ENCODE data around the gene AEN. TPM values are rescaled to one million over a fixed set of nuclear protein-coding genes. Genes with fewer than 3 reads are reported as not detected.
A peak's percentile ranks its signal among the peaks of the same experiment; 100 is the strongest.

AEN gene
- total and polyA plus RNA-seq, 3 experiments from 2014 or later, result 22.8 to 109 (median 109) TPM

- H3K9me3 Mint-ChIP-seq, result no peaks in the 10 kb centered on the region
- ChIA-PET POLR2A (interaction anchor here (0.6 to 2.1 kb wide), 2 partner anchors 11 to 23 kb away, joined by 3 to 5 read pairs; partner anchors contain the start of gene ISG20), CTCF (interaction anchor here (0.7 to 2.6 kb wide), 7 partner anchors 9 to 25 kb away, joined by 3 to 24 read pairs (median 3); partner anchors contain the start of gene ISG20)
- no peaks in the 10 kb centered on the region for H3K27me3 ChIP-seq (ENCODE audit: insufficient read depth, low read length, poor library complexity, severe bottlenecking)
- peak overlapping the region; percentile 89 to 99 (median 96) for H3K27ac Mint-ChIP-seq
- peaks cover 20% of the 10 kb centered on the region for H3K36me3 ChIP-seq (ENCODE audit: insufficient read depth, low read length)
- H3K4me3 Mint-ChIP-seq, result peak overlapping the region; percentile 9 to 83 (median 73)
- H3K4me1 ChIP-seq (ENCODE audit: insufficient read depth, low read length), result peaks cover 87% of the 10 kb centered on the region
- no peaks in the 10 kb centered on the region for H3K9me3 ChIP-seq (ENCODE audit: low read length)
- H3K4me3 ChIP-seq (ENCODE audit: low read length), result peak overlapping the region; percentile 15
- H3K4me1 Mint-ChIP-seq, result peaks cover 75 to 93% (median 85%) of the 10 kb centered on the region in 3 donors
- no peak for DNase-seq
- H3K27me3 Mint-ChIP-seq, result no peaks in the 10 kb centered on the region
- H3K27ac ChIP-seq (ENCODE audit: low read depth, low read length), result peak overlapping the region; percentile 20
- peaks cover 8 to 82% (median 23%) of the 10 kb centered on the region in 3 donors for H3K36me3 Mint-ChIP-seq
Measured at GRCh38 chr15:88649753-88650551, 28.8 kb downstream of the AEN start.

DNA sequence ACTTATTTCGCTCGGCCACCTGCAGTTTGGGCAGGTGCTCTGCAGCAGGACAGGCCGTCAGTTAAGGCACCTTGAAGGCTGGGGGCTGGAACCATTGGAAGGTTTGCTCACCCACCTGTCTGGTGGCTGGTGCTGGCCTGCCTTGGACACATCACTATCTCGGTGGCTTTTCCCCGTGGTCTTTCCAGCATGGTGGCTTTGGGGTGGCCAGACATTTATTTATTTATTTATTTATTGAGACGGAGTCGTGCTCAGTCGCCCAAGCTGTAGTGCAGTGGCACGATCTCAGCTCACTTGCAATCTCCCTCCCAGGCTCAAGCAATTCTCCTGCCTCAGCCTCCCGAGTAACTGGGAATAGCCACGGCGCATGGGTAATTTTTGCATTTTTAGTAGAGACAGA lies 29.4 kb downstream of the AEN start:
- H3K27me3 ChIP-seq (ENCODE audit: insufficient read depth, low read length, poor library complexity, severe bottlenecking), result no peaks in the 10 kb centered on the region
- H3K4me1 ChIP-seq (ENCODE audit: insufficient read depth, low read length), result peaks cover 87% of the 10 kb centered on the region
- Mint-ChIP-seq H3K4me1 (peaks cover 75 to 93% (median 85%) of the 10 kb centered on the region in 3 donors), H3K9me3 (no peaks in the 10 kb centered on the region), H3K4me3 (peak overlapping the region in 1 of 7 donors; percentile 83), H3K36me3 (peaks cover 5 to 82% (median 20%) of the 10 kb centered on the region in 3 donors), H3K27me3 (no peaks in the 10 kb centered on the region), H3K27ac (peak overlapping the region; percentile 33 to 99 (median 90))
- peaks cover 14% of the 10 kb centered on the region for H3K36me3 ChIP-seq (ENCODE audit: insufficient read depth, low read length)
- POLR2A ChIA-PET, result interaction anchor here (2.1 kb wide), 1 partner anchor 12 kb away, joined by 5 read pairs; the partner anchor contains the start of gene ISG20
- CTCF ChIA-PET, result interaction anchor here (1.0 to 2.6 kb wide), 4 partner anchors 12 to 25 kb away, joined by 3 to 24 read pairs (median 12); partner anchors contain the start of gene ISG20
- no peaks in the 10 kb centered on the region for H3K9me3 ChIP-seq (ENCODE audit: low read length)
- H3K4me3 ChIP-seq (ENCODE audit: low read length), result no peak overlapping the region
- H3K27ac ChIP-seq (ENCODE audit: low read depth, low read length), result no peak overlapping the region
- no peak for DNase-seq

DNA sequence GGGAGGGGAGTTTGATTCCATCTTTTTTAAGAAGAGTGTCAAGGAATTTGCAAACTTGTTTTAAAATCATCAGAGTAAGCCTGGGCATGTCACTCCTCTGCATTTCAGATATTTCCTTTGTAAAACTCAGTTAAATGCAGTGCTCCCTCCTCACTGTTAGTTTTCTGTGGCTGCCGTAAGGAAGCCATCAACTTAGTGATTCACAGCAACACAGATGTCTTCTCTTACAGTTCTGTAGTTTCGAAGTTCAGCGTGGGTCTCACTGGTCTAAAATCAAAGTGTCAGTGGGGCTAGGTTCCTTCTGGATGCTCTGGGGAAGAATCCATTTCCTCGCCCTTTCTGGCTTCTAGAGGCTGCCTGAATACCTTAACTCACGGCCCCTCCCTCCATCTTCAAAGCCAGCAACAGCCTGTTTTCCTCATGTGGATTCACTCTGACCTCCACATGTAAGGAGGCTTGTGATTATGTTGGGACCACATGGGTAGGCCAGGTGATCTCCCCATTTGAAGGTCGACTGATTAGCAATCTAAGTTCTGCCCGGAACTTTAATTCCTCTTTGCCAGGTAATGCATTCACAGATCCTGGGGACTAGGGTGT lies 30.1 kb downstream of the AEN start:
- Histone ChIP-seq H3K4me3 (ENCODE audit: low read length) (no peak overlapping the region), H3K9me3 (ENCODE audit: low read length) (no peaks in the 10 kb centered on the region), H3K4me1 (ENCODE audit: insufficient read depth, low read length) (peaks cover 89% of the 10 kb centered on the region), H3K27me3 (ENCODE audit: insufficient read depth, low read length, poor library complexity, severe bottlenecking) (no peaks in the 10 kb centered on the region), H3K36me3 (ENCODE audit: insufficient read depth, low read length) (peaks cover 7% of the 10 kb centered on the region), H3K27ac (ENCODE audit: low read depth, low read length) (no peak overlapping the region)
- H3K27me3 Mint-ChIP-seq, result no peaks in the 10 kb centered on the region
- H3K9me3 Mint-ChIP-seq, result no peaks in the 10 kb centered on the region
- H3K36me3 Mint-ChIP-seq, result peaks cover 0 to 81% (median 15%) of the 10 kb centered on the region in 3 donors
- H3K4me1 Mint-ChIP-seq, result peaks cover 74 to 93% (median 85%) of the 10 kb centered on the region in 3 donors
- POLR2A ChIA-PET, result no interaction called here
- peak overlapping the region; percentile 60 to 97 (median 84) for H3K27ac Mint-ChIP-seq
- peak overlapping the region in 2 of 7 donors; percentile 16 to 27 for H3K4me3 Mint-ChIP-seq
- CTCF ChIA-PET, result interaction anchor here (1.5 to 11.6 kb wide), 2 partner anchors 19 to 26 kb away, joined by 3 to 88 read pairs; no protein-coding TSS in a partner anchor
- DNase-seq, result no peak

- ChIA-PET CTCF (interaction anchor here (1.3 to 11.6 kb wide), 2 partner anchors 26 to 49 kb away, joined by 3 to 88 read pairs; no protein-coding TSS in a partner anchor), POLR2A (no interaction called here)
- Mint-ChIP-seq H3K4me1 (peaks cover 72 to 91% (median 79%) of the 10 kb centered on the region in 3 donors), H3K27me3 (no peaks in the 10 kb centered on the region), H3K4me3 (peak overlapping the region in 2 of 7 donors; percentile 2 to 27), H3K9me3 (no peaks in the 10 kb centered on the region), H3K36me3 (peaks cover 0 to 77% (median 12%) of the 10 kb centered on the region in 3 donors), H3K27ac (peak overlapping the region in 7 of 8 donors; percentile 60 to 97 (median 80))
- peaks cover 94% of the 10 kb centered on the region for H3K4me1 ChIP-seq (ENCODE audit: insufficient read depth, low read length)
- peaks cover 6% of the 10 kb centered on the region for H3K36me3 ChIP-seq (ENCODE audit: insufficient read depth, low read length)
- H3K4me3 ChIP-seq (ENCODE audit: low read length), result no peak overlapping the region
- H3K27ac ChIP-seq (ENCODE audit: low read depth, low read length), result no peak overlapping the region
- no peaks in the 10 kb centered on the region for H3K27me3 ChIP-seq (ENCODE audit: insufficient read depth, low read length, poor library complexity, severe bottlenecking)
- H3K9me3 ChIP-seq (ENCODE audit: low read length), result no peaks in the 10 kb centered on the region
- DNase-seq, result no peak
Measured at GRCh38 chr15:88651971-88652370, 30.8 kb downstream of the AEN start.

- ChIA-PET POLR2A (interaction anchor here (0.6 to 1.6 kb wide), 2 partner anchors 14 to 25 kb away, joined by 3 to 4 read pairs; partner anchors contain the start of gene ISG20), CTCF (interaction anchor here (1.3 to 11.6 kb wide), 2 partner anchors 27 to 49 kb away, joined by 3 to 88 read pairs; no protein-coding TSS in a partner anchor)
- peaks cover 0 to 73% (median 9%) of the 10 kb centered on the region in 3 donors for H3K36me3 Mint-ChIP-seq
- no peak for DNase-seq
- Histone ChIP-seq H3K4me1 (ENCODE audit: insufficient read depth, low read length) (peaks cover 94% of the 10 kb centered on the region), H3K9me3 (ENCODE audit: low read length) (no peaks in the 10 kb centered on the region), H3K27ac (ENCODE audit: low read depth, low read length) (no peak overlapping the region), H3K4me3 (ENCODE audit: low read length) (no peak overlapping the region), H3K27me3 (ENCODE audit: insufficient read depth, low read length, poor library complexity, severe bottlenecking) (no peaks in the 10 kb centered on the region), H3K36me3 (ENCODE audit: insufficient read depth, low read length) (peaks cover 6% of the 10 kb centered on the region)
- peak overlapping the region in 2 of 7 donors; percentile 28 to 34 for H3K4me3 Mint-ChIP-seq
- peaks cover 74 to 91% (median 79%) of the 10 kb centered on the region in 3 donors for H3K4me1 Mint-ChIP-seq
- H3K27ac Mint-ChIP-seq, result peak overlapping the region; percentile 60 to 98 (median 86)
- no peaks in the 10 kb centered on the region for H3K9me3 Mint-ChIP-seq
- no peaks in the 10 kb centered on the region for H3K27me3 Mint-ChIP-seq
Measured at GRCh38 chr15:88652456-88653199, 31.5 kb downstream of the AEN start.

DNA sequence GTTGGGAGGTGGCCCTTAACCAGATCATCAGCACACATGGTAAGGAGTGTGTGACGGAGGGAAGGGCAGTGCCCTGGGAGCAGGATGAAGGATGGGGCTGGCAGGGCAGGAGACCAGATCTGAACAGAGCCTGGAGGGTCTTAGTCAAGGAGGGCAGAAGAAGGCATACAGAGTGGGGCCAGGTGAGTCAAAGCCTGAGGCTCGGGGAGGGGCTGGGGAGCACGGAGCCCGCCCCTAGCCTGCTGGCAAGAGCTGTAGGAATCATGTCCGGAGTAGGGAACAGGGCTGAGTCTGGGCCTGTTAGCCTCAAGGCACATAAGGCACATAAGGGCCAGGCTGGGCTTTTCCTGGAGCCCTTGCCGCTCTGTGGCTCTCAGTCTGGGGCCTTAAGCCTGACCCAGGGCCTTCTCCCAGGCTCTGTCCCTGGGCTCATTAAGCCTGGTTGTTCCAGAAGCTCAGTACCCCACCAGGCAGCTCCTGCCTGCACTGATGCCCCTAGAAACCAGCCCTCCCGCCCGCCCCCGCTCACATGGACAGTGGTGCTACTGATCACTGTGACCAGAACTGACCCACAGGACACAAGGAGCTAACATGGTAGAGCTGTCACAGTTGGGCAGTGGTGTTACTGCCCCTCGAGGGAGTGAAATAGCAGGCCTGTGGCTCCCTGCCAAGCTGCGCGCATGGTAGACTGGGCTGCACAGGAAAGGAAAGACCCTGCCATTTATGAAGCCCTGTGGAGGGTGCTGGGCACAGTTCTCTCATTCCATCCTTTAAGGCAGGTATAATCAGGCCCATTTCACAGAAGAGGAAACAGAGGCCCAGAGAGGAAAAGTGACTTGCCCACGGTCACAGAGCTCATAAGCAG lies 32.3 kb downstream of the AEN start:
- no peak overlapping the region for H3K4me3 ChIP-seq (ENCODE audit: low read length)
- no peaks in the 10 kb centered on the region for H3K9me3 ChIP-seq (ENCODE audit: low read length)
- no peak overlapping the region for H3K27ac ChIP-seq (ENCODE audit: low read depth, low read length)
- peaks cover 0 to 65% (median 8%) of the 10 kb centered on the region in 3 donors for H3K36me3 Mint-ChIP-seq
- H3K9me3 Mint-ChIP-seq, result no peaks in the 10 kb centered on the region
- no peaks in the 10 kb centered on the region for H3K27me3 Mint-ChIP-seq
- no peaks in the 10 kb centered on the region for H3K27me3 ChIP-seq (ENCODE audit: insufficient read depth, low read length, poor library complexity, severe bottlenecking)
- H3K4me1 Mint-ChIP-seq, result peaks cover 70 to 91% (median 73%) of the 10 kb centered on the region in 3 donors
- H3K36me3 ChIP-seq (ENCODE audit: insufficient read depth, low read length), result peaks cover 6% of the 10 kb centered on the region
- POLR2A ChIA-PET, result interaction anchor here (0.6 to 1.6 kb wide), 3 partner anchors 12 to 26 kb away, joined by 3 to 5 read pairs (median 4); partner anchors contain the start of gene ISG20
- CTCF ChIA-PET, result interaction anchor here (1.3 to 11.6 kb wide), 3 partner anchors 28 to 48 kb away, joined by 3 to 88 read pairs (median 5); no protein-coding TSS in a partner anchor
- H3K4me1 ChIP-seq (ENCODE audit: insufficient read depth, low read length), result peaks cover 90% of the 10 kb centered on the region
- peak overlapping the region; percentile 60 to 98 (median 86) for H3K27ac Mint-ChIP-seq
- peak overlapping the region in 1 of 7 donors; percentile 74 for H3K4me3 Mint-ChIP-seq
- no peak for DNase-seq

All from CD8-positive, alpha-beta memory T cell (primary cell).